ENCODE results near the gene CLCNKA. TPM values are rescaled to one million over a fixed set of nuclear protein-coding genes. Genes with fewer than 3 reads are reported as not detected.
A peak's percentile ranks its signal among the peaks of the same experiment; 100 is the strongest.

Gene CLCNKA
- total RNA-seq, 6 experiments from 2014 or later: 0.43 to 0.47 TPM; not detected in 4

GRCh38 chr1:16043950-16044349, 22.1 kb downstream of the CLCNKA start:
- H3K4me1 ChIP-seq: no peaks in the 10 kb centered on the region
- no peak overlapping the region for H3K4me3 ChIP-seq
- DNase-seq: no peak

DNA sequence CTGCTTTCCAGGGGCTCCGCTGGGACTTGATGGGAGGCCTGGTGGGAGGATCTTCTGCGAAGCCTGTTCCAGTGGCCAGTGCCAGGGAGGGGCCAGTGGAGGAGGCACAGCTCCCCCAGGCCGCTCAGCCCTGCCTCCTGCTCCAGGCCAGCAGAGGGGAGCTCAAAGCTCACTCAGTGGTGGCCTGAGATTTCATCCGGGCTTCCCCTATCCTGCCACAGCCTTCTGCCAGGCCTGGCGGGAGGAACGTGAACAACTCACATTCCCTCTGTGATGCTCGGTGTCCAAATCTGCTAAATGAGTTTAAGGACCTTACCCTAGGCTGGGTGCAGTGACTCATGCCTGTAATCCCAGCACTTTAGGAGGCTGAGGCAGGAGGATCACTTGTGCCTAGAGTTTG, 25.0 kb downstream of the CLCNKA start:
- peak in 1 of 4 donors; percentile 9 for TF ChIP-seq CTCF (IDR thresholded peaks at IDR 0.05)
- no peak for TF ChIP-seq POLR2A (IDR thresholded peaks at IDR 0.05)
- H3K9me3 ChIP-seq: no peaks in the 10 kb centered on the region
- ATAC-seq: peak in 1 of 4 donors; percentile 61
- H3K36me3 ChIP-seq: no peaks in the 10 kb centered on the region
- no peaks in the 10 kb centered on the region for H3K4me1 ChIP-seq
- no peak overlapping the region for H3K27ac ChIP-seq
- no CpG with 5 or more reads among the region's 7 CpGs for WGBS (ENCODE audit: insufficient coverage, low coverage, low lambda C conversion rate, missing lambda C conversion rate)
- no peak for DNase-seq
- H3K27me3 ChIP-seq: no peaks in the 10 kb centered on the region
- no peak overlapping the region for H3K4me3 ChIP-seq
- intact Hi-C loops (cut with DNase I): no loop called here

More at GRCh38 chr1:16043950-16044349, 22.1 kb downstream of the CLCNKA start:
- Histone ChIP-seq H3K36me3 (no peaks in the 10 kb centered on the region), H3K27me3 (no peaks in the 10 kb centered on the region), H3K9me3 (no peaks in the 10 kb centered on the region), H3K27ac (no peak overlapping the region)
- no CpG with 5 or more reads among the region's 5 CpGs for WGBS (ENCODE audit: insufficient coverage, low coverage, low lambda C conversion rate, missing lambda C conversion rate)
- ATAC-seq: no peak
- TF ChIP-seq POLR2A (IDR thresholded peaks at IDR 0.05): no peak
- TF ChIP-seq CTCF (IDR thresholded peaks at IDR 0.05): no peak
- intact Hi-C loops (cut with DNase I): no loop called here

GRCh38 chr1:16047791-16048475, 26.1 kb downstream of the CLCNKA start:
- no peaks in the 10 kb centered on the region for H3K27me3 ChIP-seq
- 94% methylated on average over 3 of the region's 19 CpGs for WGBS (ENCODE audit: insufficient coverage, low coverage, low lambda C conversion rate, missing lambda C conversion rate)
- no peak overlapping the region for H3K4me3 ChIP-seq
- intact Hi-C loops (cut with DNase I): no loop called here
- no peak for DNase-seq
- H3K36me3 ChIP-seq: no peaks in the 10 kb centered on the region
- TF ChIP-seq CTCF (IDR thresholded peaks at IDR 0.05) (no peak), POLR2A (IDR thresholded peaks at IDR 0.05) (no peak)
- no peak for ATAC-seq
- no peak overlapping the region for H3K27ac ChIP-seq
- H3K9me3 ChIP-seq: no peaks in the 10 kb centered on the region
- no peaks in the 10 kb centered on the region for H3K4me1 ChIP-seq

- WGBS (ENCODE audit: insufficient coverage, low coverage, low lambda C conversion rate, missing lambda C conversion rate): 3% methylated on average over 14 of the region's 25 CpGs
- Histone ChIP-seq H3K36me3 (no peaks in the 10 kb centered on the region), H3K4me3 (peak overlapping the region in 1 of 3 donors; percentile 8), H3K9me3 (no peaks in the 10 kb centered on the region), H3K27ac (no peak overlapping the region), H3K4me1 (no peaks in the 10 kb centered on the region), H3K27me3 (no peaks in the 10 kb centered on the region)
- TF ChIP-seq POLR2A (IDR thresholded peaks at IDR 0.05): no peak
- TF ChIP-seq CTCF (IDR thresholded peaks at IDR 0.05): no peak
- ATAC-seq (peak in 1 of 4 donors; percentile 21), DNase-seq (no peak)
- intact Hi-C loops (cut with DNase I): no loop called here
These were observed 26.8 kb downstream of the CLCNKA start for GRCh38 chr1:16048573-16049189.

Data from right lobe of liver (tissue), 6 donors.